ENCODE results near the gene SPATA3.

- TF ChIP-seq ELF4 (IDR thresholded peaks at IDR 0.05), result no peak
- no peak for TF ChIP-seq ZNF384 (IDR thresholded peaks at IDR 0.05)
Measured at GRCh38 chr2:230974096-230974913, 21.6 kb upstream of the SPATA3 start.

All from HEK293T (cell line).